RWPE2 (cell line): ENCODE data around the gene NFASC.

Source experiments
- ATAC-seq: fragments of 200-7000 bp; cut with Tn5 transposase; 3 replicates; pipeline ENCODE4 v1.9.1; 2021; ENCODE audit warnings: low read depth
- DNase-seq: peaks from one replicate; pipeline ENCODE4 v3.0.0-alpha.2; 2020; ENCODE audit warnings: low spot score
- H3K27ac ChIP-seq: fragments of 450-650 bp; 2 replicates; pipeline ENCODE4 v1.5.1; 2017; ENCODE audit warnings: mild to moderate bottlenecking; ENCODE audit not compliant: poor library complexity, severe bottlenecking
- H3K27me3 ChIP-seq: fragments of 250-450 bp; sonication (Bioruptor Pico); 2 replicates; pipeline ENCODE4 v1.5.1; 2021; ENCODE audit warnings: mild to moderate bottlenecking, moderate library complexity; ENCODE audit not compliant: insufficient read depth, poor library complexity, severe bottlenecking
- H3K36me3 ChIP-seq: fragments of 250-450 bp; sonication (Bioruptor Pico); 2 replicates; pipeline ENCODE4 v1.5.1; 2020; ENCODE audit warnings: low read depth, mild to moderate bottlenecking, moderate library complexity
- H3K4me1 ChIP-seq: fragments of 250-450 bp; sonication (Bioruptor Pico); 2 replicates; pipeline ENCODE4 v1.5.1; 2021; ENCODE audit warnings: mild to moderate bottlenecking, moderate library complexity; ENCODE audit not compliant: insufficient read depth, poor library complexity, severe bottlenecking
- H3K4me3 ChIP-seq: fragments of 250-450 bp; sonication (Bioruptor Pico); 2 replicates; pipeline ENCODE4 v1.5.1; 2021; ENCODE audit warnings: mild to moderate bottlenecking, moderate library complexity; ENCODE audit not compliant: severe bottlenecking
- H3K9me3 ChIP-seq: fragments of 250-450 bp; sonication (Bioruptor Pico); 2 replicates; pipeline ENCODE4 v1.5.1; 2021; ENCODE audit warnings: mild to moderate bottlenecking, moderate library complexity; ENCODE audit not compliant: severe bottlenecking
- CTCF ChIP-seq: fragments of 450-650 bp; IDR thresholded peaks from one replicate; pipeline ENCODE4 v1.5.1; 2017; ENCODE audit warnings: mild to moderate bottlenecking, moderate library complexity; ENCODE audit not compliant: poor library complexity, severe bottlenecking

NFASC gene

GRCh38 chr1:204869097-204869496 is 1.6 kb upstream of the NFASC start:
- no peak overlapping the region for H3K27ac ChIP-seq
- no peak for TF ChIP-seq CTCF
- no peak overlapping the region for H3K4me3 ChIP-seq
- no peaks in the 10 kb centered on the region for H3K9me3 ChIP-seq
- H3K27me3 ChIP-seq: peaks cover 4% of the 10 kb centered on the region
- ATAC-seq (no peak), DNase-seq (no peak)
- no peaks in the 10 kb centered on the region for H3K4me1 ChIP-seq
- H3K36me3 ChIP-seq: no peaks in the 10 kb centered on the region

GRCh38 chr1:204871405-204872037 is 859 bp downstream of the NFASC start:
- no peak for TF ChIP-seq CTCF
- H3K9me3 ChIP-seq: no peaks in the 10 kb centered on the region
- no peak for ATAC-seq
- no peaks in the 10 kb centered on the region for H3K4me1 ChIP-seq
- no peaks in the 10 kb centered on the region for H3K27me3 ChIP-seq
- DNase-seq: no peak
- H3K36me3 ChIP-seq: no peaks in the 10 kb centered on the region
- no peak overlapping the region for H3K4me3 ChIP-seq
- no peak overlapping the region for H3K27ac ChIP-seq

- Histone ChIP-seq H3K4me3 (no peak overlapping the region), H3K27me3 (no peaks in the 10 kb centered on the region), H3K4me1 (no peaks in the 10 kb centered on the region), H3K27ac (no peak overlapping the region), H3K36me3 (no peaks in the 10 kb centered on the region), H3K9me3 (no peaks in the 10 kb centered on the region)
- DNase-seq (no peak), ATAC-seq (no peak)
- no peak for TF ChIP-seq CTCF
Observed at GRCh38 chr1:204872262-204872881, 1.7 kb downstream of the NFASC start.

- Histone ChIP-seq H3K36me3 (no peaks in the 10 kb centered on the region), H3K27me3 (peaks cover 2% of the 10 kb centered on the region), H3K27ac (no peak overlapping the region), H3K4me3 (no peak overlapping the region), H3K4me1 (no peaks in the 10 kb centered on the region), H3K9me3 (no peaks in the 10 kb centered on the region)
- no peak for DNase-seq
- TF ChIP-seq CTCF: no peak
- no peak for ATAC-seq
Observed at GRCh38 chr1:204873176-204873575, 2.5 kb downstream of the NFASC start.

GRCh38 chr1:204873714-204874113 is 3.1 kb downstream of the NFASC start:
- H3K27me3 ChIP-seq: peaks cover 2% of the 10 kb centered on the region
- H3K4me1 ChIP-seq: no peaks in the 10 kb centered on the region
- H3K27ac ChIP-seq: no peak overlapping the region
- H3K4me3 ChIP-seq: no peak overlapping the region
- no peaks in the 10 kb centered on the region for H3K9me3 ChIP-seq
- ATAC-seq (no peak), DNase-seq (no peak)
- no peaks in the 10 kb centered on the region for H3K36me3 ChIP-seq
- TF ChIP-seq CTCF: no peak
